GM20431 (cell line): ENCODE data around the gene CLDN10.

Experiments
- in situ Hi-C: fragments of 300-500 bp; cut with MseI, MboI; formaldehyde crosslinking; loops from one replicate; pipeline ENCODE4 v1.15.0; 2020; ENCODE audit warnings: low sequenced_read_pairs; ENCODE audit not compliant: unreplicated experiment

The CLDN10 gene

DNA sequence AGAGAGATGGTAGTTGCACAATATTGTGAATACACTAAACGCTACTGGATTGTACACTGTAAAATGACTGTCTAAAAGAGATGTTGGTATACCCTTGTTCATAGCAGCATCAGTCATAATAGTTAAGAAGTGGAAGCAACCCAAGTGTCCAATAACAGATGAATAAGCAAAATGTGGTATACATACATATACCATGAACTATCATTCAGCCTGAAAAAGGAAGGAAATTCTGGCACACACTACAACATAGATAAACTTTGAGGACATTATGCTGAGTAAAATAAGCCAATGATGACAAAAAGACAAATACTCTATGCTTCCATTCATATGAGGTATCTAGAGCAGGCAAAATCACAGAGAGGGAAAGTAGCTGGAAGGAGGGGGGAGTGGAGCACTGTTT is 76.0 kb downstream of the CLDN10 start:
- in situ Hi-C loops: loop anchor here (25.0 kb wide), 1 partner anchor 209 kb away; no protein-coding TSS in a partner anchor

DNA sequence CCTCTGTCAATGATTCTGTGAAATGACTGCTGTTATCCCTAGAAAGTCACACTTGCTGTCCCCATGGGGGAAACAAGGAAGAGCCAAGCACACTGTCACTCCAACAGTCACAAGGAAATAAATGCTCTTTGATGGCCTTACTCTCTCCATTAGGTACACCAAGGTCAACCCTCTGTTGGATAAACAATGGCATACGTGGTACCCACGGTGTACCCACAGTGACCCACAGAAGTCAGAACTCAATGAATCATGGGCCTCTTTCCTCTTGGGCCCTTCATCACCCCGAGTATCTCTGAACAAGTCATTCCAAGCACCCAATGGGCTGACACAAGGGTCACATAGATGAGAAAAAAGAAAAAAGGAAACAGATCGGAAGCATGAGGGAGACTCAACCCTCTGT is 76.6 kb downstream of the CLDN10 start:
- in situ Hi-C loops: loop anchor here (25.0 kb wide), 1 partner anchor 208 kb away; no protein-coding TSS in a partner anchor
